Activated CD4-positive, CD25-positive, alpha-beta regulatory T cell treated with anti-CD3 and anti-CD28 coated beads, Interleukin-2, amount 50 U/mL, for 16 hours (primary cell): ENCODE data around the gene FRMPD4.

Source experiments
- DNase-seq: peaks from one replicate; pipeline ENCODE4 v3.0.0-alpha.2; 2020; ENCODE audit warnings: low read depth, low spot score

FRMPD4 gene

DNA sequence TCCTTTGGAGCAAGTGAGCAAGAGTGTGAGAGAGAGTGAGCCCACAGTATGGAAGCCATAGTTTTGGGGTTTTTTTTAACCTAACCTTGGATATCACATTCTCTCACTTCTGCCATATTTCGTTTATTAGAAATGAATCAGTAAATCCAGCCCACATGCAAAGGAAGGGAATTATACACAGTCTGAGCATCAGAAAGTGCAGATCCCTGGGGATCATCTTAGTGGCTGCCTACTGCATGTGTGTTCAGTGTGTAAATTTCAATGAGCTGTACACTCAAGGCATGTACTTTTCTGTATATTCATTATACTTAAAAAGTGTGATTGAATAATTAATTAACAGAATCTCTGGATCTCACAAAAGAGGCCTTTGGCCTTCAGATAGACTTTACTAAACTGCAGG lies 519.2 kb downstream of the FRMPD4 start:
- DNase-seq = no peak

- DNase-seq = no peak
Observed at GRCh38 chrX:12657881-12658280, 519.6 kb downstream of the FRMPD4 start.

DNA sequence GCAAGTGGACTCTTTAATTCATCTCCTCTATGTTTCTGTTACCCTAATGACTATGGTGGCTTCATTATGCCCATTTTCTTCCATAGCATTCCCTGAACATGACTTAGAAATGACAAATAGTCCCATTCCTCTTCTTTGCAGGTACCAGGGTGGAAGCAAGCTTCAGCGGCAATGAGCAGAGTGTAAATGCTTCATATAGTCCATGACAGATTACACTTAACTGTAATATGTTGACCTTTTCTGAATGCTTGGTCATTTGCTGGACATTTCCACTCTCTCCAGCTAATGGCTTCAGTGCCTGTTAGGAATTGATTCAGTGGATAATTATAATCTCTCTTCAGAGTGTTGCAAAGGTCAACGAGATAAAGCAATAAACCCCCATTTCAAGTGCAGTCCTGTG lies 523.2 kb downstream of the FRMPD4 start:
- DNase-seq = no peak

DNA sequence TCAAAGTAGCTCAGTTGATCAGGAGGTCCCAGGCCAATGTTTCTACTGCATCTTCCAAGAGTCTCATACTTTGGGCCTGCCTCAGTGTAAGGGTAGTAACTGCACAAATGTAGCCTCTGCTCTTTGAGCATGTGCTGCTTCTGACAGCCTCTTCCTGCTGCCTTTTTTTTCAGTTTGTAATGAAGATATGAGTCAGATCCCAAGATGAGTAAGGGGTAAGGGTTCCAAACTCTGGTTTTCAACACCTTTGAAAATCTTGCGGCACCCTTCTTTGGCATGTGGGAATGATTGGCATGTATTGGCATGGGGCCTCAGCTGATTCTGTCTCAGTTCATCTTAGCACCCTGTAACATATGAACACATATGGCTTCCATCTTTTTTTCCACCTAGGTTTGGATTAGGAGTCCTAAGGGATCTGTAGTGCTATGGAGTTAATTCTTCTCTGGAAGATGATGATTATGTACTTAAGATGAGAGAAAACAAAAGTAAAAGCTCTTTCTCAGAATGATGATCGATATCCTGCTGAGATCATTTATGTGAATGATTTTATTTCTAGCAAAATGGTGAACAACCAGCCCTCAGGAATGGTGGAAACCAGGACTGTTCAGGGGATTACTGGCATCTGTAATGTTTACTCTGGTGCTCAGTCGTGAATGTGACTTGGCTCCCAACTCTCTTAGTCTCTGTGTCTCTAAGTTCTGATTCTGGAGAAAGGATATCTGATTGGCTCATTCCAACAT lies 534.3 kb downstream of the FRMPD4 start:
- DNase-seq = no peak

GRCh38 chrX:12673487-12673886 lies 535.2 kb downstream of the FRMPD4 start:
- no peak for DNase-seq

- no peak for DNase-seq
Observed at GRCh38 chrX:12679522-12679921, 541.2 kb downstream of the FRMPD4 start.

GRCh38 chrX:12681047-12681446 lies 542.8 kb downstream of the FRMPD4 start:
- no peak for DNase-seq

GRCh38 chrX:12685541-12685940 lies 547.3 kb downstream of the FRMPD4 start:
- DNase-seq = no peak

GRCh38 chrX:12686331-12686730 lies 548.1 kb downstream of the FRMPD4 start:
- DNase-seq = no peak

- DNase-seq = no peak
Observed at GRCh38 chrX:12690646-12691045, 552.4 kb downstream of the FRMPD4 start.

DNA sequence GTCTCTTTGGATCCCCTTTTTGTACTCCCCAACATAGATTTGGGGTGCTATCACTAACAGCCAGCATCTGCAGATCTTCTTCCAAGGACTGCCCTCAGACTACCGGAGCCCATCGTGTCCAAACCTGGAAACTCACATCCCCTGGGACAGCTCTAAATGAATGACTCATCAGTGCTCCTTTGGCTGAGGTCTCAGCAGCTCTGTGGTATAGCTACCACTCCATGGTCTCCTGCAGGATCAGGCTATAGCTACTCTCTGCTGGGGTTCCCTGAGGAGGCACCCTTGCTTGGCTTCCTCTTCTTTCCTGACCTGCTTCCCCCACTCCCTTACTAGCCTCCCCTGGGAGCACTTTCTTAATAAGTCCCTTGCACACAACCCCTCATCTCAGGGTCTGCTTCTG lies 555.5 kb downstream of the FRMPD4 start:
- DNase-seq = no peak

- no peak for DNase-seq
Observed at GRCh38 chrX:12700745-12701144, 562.5 kb downstream of the FRMPD4 start.

DNA sequence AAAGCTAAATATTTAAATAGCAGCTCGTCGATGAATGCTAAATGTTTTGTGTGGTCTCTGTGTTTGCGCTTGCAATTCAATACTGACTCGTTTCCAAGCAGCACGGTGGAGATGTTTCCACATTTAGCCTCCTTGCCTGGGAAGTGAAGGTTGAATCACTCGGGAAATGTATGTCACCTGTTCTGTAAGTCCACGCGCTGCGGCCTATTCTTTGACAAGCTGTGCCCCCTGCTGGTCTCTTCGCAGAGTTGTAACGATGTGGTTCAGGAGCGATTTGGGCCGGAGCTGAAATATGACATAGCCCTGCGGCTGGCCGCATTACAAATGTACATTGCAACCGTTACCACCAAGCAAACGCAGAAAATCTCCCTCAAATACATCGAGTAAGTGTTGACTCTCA lies 563.4 kb downstream of the FRMPD4 start:
- no peak for DNase-seq

DNA sequence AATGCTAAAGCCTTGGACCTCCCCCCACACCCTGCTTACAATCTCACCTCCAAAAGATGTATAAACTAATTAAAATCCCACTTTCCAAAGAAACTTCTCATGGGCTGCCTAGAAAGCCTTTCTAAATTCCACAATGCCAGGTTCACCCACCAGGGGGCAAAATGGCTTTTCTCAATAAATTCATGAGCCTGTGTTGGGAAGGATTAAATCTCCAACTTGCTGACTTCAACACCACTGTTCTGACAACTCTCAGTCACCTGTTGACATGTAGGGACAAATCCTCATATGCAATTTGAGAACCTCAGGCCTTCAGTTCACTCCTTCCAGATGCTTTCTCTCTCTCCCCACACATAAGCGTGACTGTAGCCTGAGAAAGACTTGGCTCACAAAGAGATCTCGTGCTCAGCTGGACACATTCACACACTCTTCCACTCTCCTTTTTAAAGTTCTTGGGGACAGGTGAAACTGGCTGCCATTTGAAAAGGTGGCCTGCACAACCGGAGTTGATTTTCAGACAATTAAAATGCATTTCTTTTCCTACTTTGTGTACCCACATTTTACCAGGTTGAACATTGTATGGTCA lies 564.3 kb downstream of the FRMPD4 start:
- DNase-seq = no peak

DNA sequence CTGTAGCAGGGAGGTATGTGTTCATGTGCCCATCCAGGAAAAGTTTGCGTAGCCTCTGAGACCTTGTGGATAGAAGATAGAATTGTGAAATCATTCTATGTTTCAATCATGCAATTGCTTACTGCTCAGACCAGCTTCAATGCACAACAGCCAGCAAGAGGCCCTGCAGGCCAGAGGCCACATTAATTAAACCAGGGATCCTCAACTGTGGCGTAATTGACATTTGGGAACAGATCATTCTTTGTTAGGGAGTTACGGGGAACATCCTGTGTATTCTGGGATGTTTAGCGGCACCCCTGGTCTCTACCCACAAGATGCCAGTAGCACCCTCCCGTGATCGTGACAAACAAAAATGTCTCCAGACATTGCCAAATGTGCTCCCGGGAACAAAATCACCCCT lies 566.4 kb downstream of the FRMPD4 start:
- DNase-seq = no peak

DNA sequence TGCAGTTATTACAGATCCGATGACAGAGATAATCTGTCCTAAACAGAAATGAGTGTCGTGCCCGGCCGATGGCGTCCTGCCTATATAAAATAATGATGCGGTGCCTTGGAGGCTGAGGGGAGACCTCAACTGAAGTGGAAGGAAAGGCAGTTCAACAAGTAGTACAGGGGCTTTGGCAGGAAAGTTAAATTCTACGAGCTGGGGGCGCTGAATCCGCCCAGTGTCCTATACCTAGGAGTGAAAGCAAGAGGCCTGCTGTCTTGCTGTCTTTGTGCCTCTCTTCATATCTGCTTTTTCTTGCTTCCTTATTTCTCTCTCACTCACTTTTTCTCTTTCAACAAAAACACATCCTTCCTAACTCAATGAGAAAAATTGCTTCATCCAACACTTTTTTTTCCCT lies 570.8 kb downstream of the FRMPD4 start:
- no peak for DNase-seq

- DNase-seq = no peak
Observed at GRCh38 chrX:12711435-12712040, 573.3 kb downstream of the FRMPD4 start.

- DNase-seq = no peak
Observed at GRCh38 chrX:12716574-12716973, 578.3 kb downstream of the FRMPD4 start.

DNA sequence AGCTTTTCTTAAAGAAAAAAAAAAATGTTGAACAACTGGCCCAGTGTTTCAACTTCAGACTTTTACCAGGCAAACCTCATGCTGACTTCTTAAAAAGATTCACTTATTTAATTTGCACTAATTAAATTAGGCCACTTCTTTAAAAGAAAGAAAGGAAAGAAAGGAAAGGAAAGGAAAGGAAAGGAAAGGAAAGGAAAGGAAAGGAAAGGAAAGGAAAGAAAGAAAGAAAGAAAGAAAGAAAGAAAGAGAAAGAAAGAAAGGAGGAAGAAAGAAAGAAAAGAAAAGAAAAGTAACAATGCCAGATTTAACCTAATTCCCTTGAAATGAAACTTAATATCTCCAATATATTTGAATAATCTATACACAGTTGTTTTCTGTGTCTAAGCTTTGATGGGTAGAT lies 581.6 kb downstream of the FRMPD4 start:
- no peak for DNase-seq

DNA sequence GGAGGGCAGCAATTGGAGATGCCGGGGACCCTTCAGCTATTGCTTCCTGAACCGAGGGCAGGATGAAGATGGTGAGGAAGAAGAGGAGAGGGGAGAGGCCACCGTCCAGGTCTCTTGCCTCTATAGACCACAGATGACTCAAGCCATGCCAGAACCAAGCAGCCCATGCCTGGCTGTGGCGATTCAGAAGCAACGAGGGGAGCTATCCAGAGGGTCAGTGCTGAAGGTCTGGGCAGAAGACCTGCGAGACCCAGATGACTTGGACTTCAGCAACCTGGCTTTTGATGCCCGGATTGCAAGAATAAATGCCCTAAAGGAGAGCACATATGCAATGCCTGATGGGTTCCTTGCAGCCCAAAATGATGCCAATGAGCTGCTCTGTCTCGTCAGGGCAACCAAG lies 582.8 kb downstream of the FRMPD4 start:
- no peak for DNase-seq

DNA sequence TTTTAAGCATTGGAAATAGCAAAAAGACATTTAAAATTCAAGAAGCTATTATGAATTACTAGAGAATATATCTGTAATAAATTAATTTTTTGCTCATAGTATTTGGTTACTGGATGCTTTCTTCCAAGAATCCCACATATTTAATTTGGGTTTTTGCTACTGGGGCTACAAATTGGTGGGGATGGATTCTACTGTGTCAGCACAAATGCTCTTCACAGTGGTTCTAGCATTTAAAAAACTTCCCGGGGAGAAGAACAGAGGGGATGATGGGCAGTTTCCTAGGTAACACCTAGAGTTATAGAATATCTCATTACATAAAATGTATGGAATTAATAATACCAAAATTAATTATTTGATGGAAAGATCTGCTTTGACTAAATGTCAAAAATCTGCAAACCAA lies 584.0 kb downstream of the FRMPD4 start:
- DNase-seq = no peak

DNA sequence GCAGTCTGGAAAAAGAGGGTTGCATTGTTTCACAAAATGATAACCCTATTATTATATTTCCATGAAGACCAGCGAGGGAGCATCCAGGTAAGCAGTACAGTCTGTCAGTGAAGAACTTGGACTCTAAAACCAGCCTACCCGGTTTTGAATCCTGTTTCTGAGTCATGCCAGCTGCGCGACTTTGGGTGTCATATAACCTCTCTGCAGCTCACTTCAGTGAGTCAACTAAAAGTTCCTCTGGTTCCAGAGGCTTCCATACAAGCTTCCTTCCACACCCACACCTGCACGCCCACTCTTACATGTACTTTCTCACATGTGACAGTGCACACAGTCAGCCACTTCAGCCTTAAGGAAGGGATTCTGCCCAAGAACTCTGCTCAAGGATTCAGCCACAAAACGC lies 603.1 kb downstream of the FRMPD4 start:
- DNase-seq = no peak

GRCh38 chrX:12747433-12747832 lies 609.2 kb downstream of the FRMPD4 start:
- no peak for DNase-seq
